GM10248 (cell line): Measurements from ENCODE around the gene LAMB4.

Experiments
- CTCF ChIA-PET: fragments of 300-600 bp; sonication (Branson Sonifier 250); formaldehyde crosslinking; extraction: SDS; loops from one replicate; lab custom pipeline; 2021; ENCODE audit warnings: antibody characterized with exemption; lab: Yijun Ruan, JAX
- POLR2A ChIA-PET: fragments of 350-650 bp; sonication (Branson Sonifier 250); formaldehyde crosslinking; extraction: SDS; loops from one replicate; lab custom pipeline; 2020; ENCODE audit warnings: antibody characterized with exemption; lab: Yijun Ruan, JAX
- DNase-seq: peaks from one replicate; pipeline ENCODE4 v3.0.0; 2012; ENCODE audit errors: extremely low spot score
- CTCF ChIP-seq: IDR thresholded peaks from 2 replicates; pipeline ENCODE4 v1.5.1; 2012; ENCODE audit warnings: mild to moderate bottlenecking, low read depth; ENCODE audit errors: extremely low read depth, missing control alignments, control extremely low read depth

The LAMB4 gene

GRCh38 chr7:108130261-108130660 lies at the start of gene LAMB4:
TSS of gene LAMB4 (minus strand) at chr7:108130361. CDS start at chr7:108123164, 7,197 bp downstream.
- CTCF ChIA-PET = interaction anchor here (0.7 to 10.9 kb wide), 4 partner anchors 10 to 17 kb away, joined by 3 to 107 read pairs (median 12); no protein-coding TSS in a partner anchor
- POLR2A ChIA-PET = no interaction called here
- no peak for DNase-seq
- TF ChIP-seq CTCF = no peak

GRCh38 chr7:108178398-108178797 lies 48.2 kb upstream of the LAMB4 start:
- no peak for DNase-seq
- no peak for TF ChIP-seq CTCF
- ChIA-PET POLR2A (no interaction called here), CTCF (interaction anchor here (1.1 to 3.0 kb wide), 7 partner anchors 8 to 323 kb away, joined by 3 to 15 read pairs (median 7); no protein-coding TSS in a partner anchor)

GRCh38 chr7:108171164-108171563 lies 41.0 kb upstream of the LAMB4 start:
- no peak for DNase-seq
- ChIA-PET POLR2A (no interaction called here), CTCF (interaction anchor here (1.0 to 1.8 kb wide), 5 partner anchors 9 to 327 kb away, joined by 3 to 7 read pairs (median 3); no protein-coding TSS in a partner anchor)
- no peak for TF ChIP-seq CTCF

GRCh38 chr7:108170251-108170650 lies 40.1 kb upstream of the LAMB4 start:
- no peak for TF ChIP-seq CTCF
- ChIA-PET CTCF (interaction anchor here (1.2 to 1.8 kb wide), 3 partner anchors 9 to 233 kb away, joined by 3 to 7 read pairs (median 3); no protein-coding TSS in a partner anchor), POLR2A (no interaction called here)
- no peak for DNase-seq

GRCh38 chr7:108167460-108167859 lies 37.3 kb upstream of the LAMB4 start:
- no peak for DNase-seq
- CTCF ChIA-PET = interaction anchor here (1.2 kb wide), 2 partner anchors 21 to 330 kb away, joined by 3 to 4 read pairs; no protein-coding TSS in a partner anchor
- POLR2A ChIA-PET = no interaction called here
- TF ChIP-seq CTCF = no peak

- no peak for TF ChIP-seq CTCF
- POLR2A ChIA-PET = no interaction called here
- DNase-seq = no peak
- CTCF ChIA-PET = interaction anchor here (1.2 kb wide), 2 partner anchors 21 to 331 kb away, joined by 3 to 4 read pairs; no protein-coding TSS in a partner anchor
Observed at GRCh38 chr7:108166687-108167086, 36.5 kb upstream of the LAMB4 start.
